HepG2 (cell line): ENCODE data around the gene CDA. TPM values are rescaled to one million over a fixed set of nuclear protein-coding genes. Genes with fewer than 3 reads are reported as not detected.

Experiments used
- EEA1 ChIP-seq: sonication (generic); formaldehyde crosslinking; IDR thresholded peaks from 2 replicates; pipeline ENCODE4 v1.5.1; 2020; ENCODE audit warnings: mild to moderate bottlenecking, missing genetic modification reagents, borderline replicate concordance
- EED ChIP-seq: sonication (generic); formaldehyde crosslinking; IDR thresholded peaks from 2 replicates; pipeline ENCODE4 v1.5.0; 2020; ENCODE audit warnings: mild to moderate bottlenecking, missing genetic modification reagents
- FOXK1 ChIP-seq: sonication (generic); formaldehyde crosslinking; IDR thresholded peaks from 2 replicates; pipeline ENCODE4 v1.4.0; 2020; ENCODE audit warnings: low read depth, missing genetic modification reagents, borderline replicate concordance
- GPBP1L1 ChIP-seq: sonication (generic); formaldehyde crosslinking; IDR thresholded peaks from 2 replicates; pipeline ENCODE4 v1.5.0; 2020; ENCODE audit warnings: mild to moderate bottlenecking, missing genetic modification reagents
- HDAC1 ChIP-seq: sonication (generic); formaldehyde crosslinking; IDR thresholded peaks from 2 replicates; pipeline ENCODE4 v1.5.1; 2020; ENCODE audit warnings: mild to moderate bottlenecking, missing genetic modification reagents
- HMGXB4 ChIP-seq, 2 experiments: sonication (generic) in 1 of 2; formaldehyde crosslinking in 1 of 2; IDR thresholded peaks; 2 replicates each; pipeline versions ENCODE4 v1.4.0 to v1.6.1; 2018 to 2020; ENCODE audit warnings: missing genetic modification reagents in 2 of 2, borderline replicate concordance in 1 of 2, low read depth in 1 of 2, mild to moderate bottlenecking in 1 of 2, missing biosample characterization in 1 of 2
- KAT8 ChIP-seq: IDR thresholded peaks from 2 replicates; pipeline ENCODE4 v1.6.1; 2016; ENCODE audit warnings: missing genetic modification reagents, missing compliant biosample characterization
- MTF2 ChIP-seq: sonication (generic); formaldehyde crosslinking; IDR thresholded peaks from 2 replicates; pipeline ENCODE4 v1.5.0; 2020; ENCODE audit warnings: missing genetic modification reagents, borderline replicate concordance
- POLR2AphosphoS5 ChIP-seq: IDR thresholded peaks from 2 replicates; pipeline ENCODE4 v1.6.1; 2012; ENCODE audit warnings: low read depth, low read length
- RBM22 ChIP-seq: fragments of 200-400 bp; formaldehyde crosslinking; optimal IDR thresholded peaks from 2 replicates; pipeline ENCODE3; 2017; ENCODE audit warnings: mild to moderate bottlenecking, low read length, moderate library complexity
- RFXANK ChIP-seq: IDR thresholded peaks from 2 replicates; pipeline ENCODE4 v1.6.1; 2016
- ZFP36 ChIP-seq: fragments of 150-350 bp; IDR thresholded peaks from 2 replicates; pipeline ENCODE4 v1.6.1; 2018; ENCODE audit warnings: borderline replicate concordance, low read length, low read depth; ENCODE audit not compliant: partially characterized antibody
- ZMYM4 ChIP-seq: sonication (generic); formaldehyde crosslinking; IDR thresholded peaks from 2 replicates; pipeline ENCODE4 v1.8.1; 2023; ENCODE audit warnings: mild to moderate bottlenecking, missing genetic modification reagents
- ZNF232 ChIP-seq: sonication (generic); formaldehyde crosslinking; IDR thresholded peaks from 2 replicates; pipeline ENCODE4 v1.4.0; 2020; ENCODE audit warnings: missing genetic modification reagents, borderline replicate concordance
- ZNF468 ChIP-seq: sonication (generic); formaldehyde crosslinking; IDR thresholded peaks from 2 replicates; pipeline ENCODE4 v1.8.0; 2022; ENCODE audit warnings: mild to moderate bottlenecking, moderate library complexity, missing genetic modification reagents
- ZNF605 ChIP-seq: sonication (generic); formaldehyde crosslinking; IDR thresholded peaks from 2 replicates; pipeline ENCODE4 v1.8.0; 2022; ENCODE audit warnings: mild to moderate bottlenecking, missing genetic modification reagents
- ZNF616 ChIP-seq: sonication (generic); formaldehyde crosslinking; IDR thresholded peaks from 2 replicates; pipeline ENCODE4 v1.5.0; 2020; ENCODE audit warnings: low read depth, mild to moderate bottlenecking, missing genetic modification reagents
- ZSCAN5A ChIP-seq: sonication (generic); formaldehyde crosslinking; IDR thresholded peaks from 2 replicates; pipeline ENCODE4 v1.8.0; 2022; ENCODE audit warnings: mild to moderate bottlenecking, missing genetic modification reagents, borderline replicate concordance
- polyA plus RNA-seq, 8 experiments: library from polyadenylated mRNA; depleted of rRNA in 3 of 8; stranded (reverse) in 7 of 8; unstranded in 1 of 8; fragments of >200 nt; fragmentation: Illumina TruSeq in 4 of 8; extraction: Trizol in 4 of 8; gene quantifications; 2 replicates each; pipeline versions ENCODE4 v1.2.1 to v1.2.3, GENCODE V29; 2011 to 2016; ENCODE audit warnings: low read depth in 4 of 8, missing spikeins in 1 of 8, mixed read lengths in 1 of 8; ENCODE audit not compliant: insufficient read depth in 1 of 8
- total RNA-seq, 5 experiments: library from RNA; depleted of rRNA; stranded (reverse); fragments of >200 nt; fragmentation: Illumina TruSeq; extraction: Trizol; gene quantifications; 2 replicates each; pipeline ENCODE4 v1.2.3, GENCODE V29; 2016; ENCODE audit warnings: low read depth in 1 of 5

CDA gene
- total and polyA plus RNA-seq, 2 of the 13 experiments (the other 11 are each of a cell fraction or from before 2014, with no cell fraction given), result 0.66 to 2.1 TPM

- TF ChIP-seq ZNF468 (no peak), RFXANK (CRISPR knock-in tag) (peak; percentile 80; the same call in 1 of the 2 replicates), ZNF232 (no peak), POLR2AphosphoS5 (peak; percentile 51; the same call in 1 of the 2 replicates), RBM22 (no peak), FOXK1 (CRISPR knock-in tag) (peak; percentile 52; the same call in 1 of the 2 replicates), EEA1 (no peak), ZNF605 (CRISPR knock-in tag) (no peak), HMGXB4 (CRISPR knock-in tag; IDR thresholded peaks at IDR 0.05; ENCODE audit: borderline replicate concordance in 1 of 2, low read depth in 1 of 2) (peak; percentile 69 to 81; a peak in 2 of 4 replicates), HDAC1 (CRISPR knock-in tag) (peak; percentile 83), MTF2 (CRISPR knock-in tag) (no peak), ZSCAN5A (CRISPR knock-in tag) (no peak), ZNF616 (CRISPR knock-in tag) (0 out of 2 replicates have a peak, but pooled peaks have one; percentile 58), ZFP36 (no peak), EED (CRISPR knock-in tag) (0 out of 2 replicates have a peak, but pooled peaks have one; percentile 76), KAT8 (peak; percentile 59), GPBP1L1 (CRISPR knock-in tag) (no peak), ZMYM4 (CRISPR knock-in tag) (peak; percentile 92)
Measured at GRCh38 chr1:20633190-20634064, 44.5 kb downstream of the CDA start, which contains the start of gene PINK1 (continued).
